ENCODE results near the gene TRMT2B. TPM values are rescaled to one million over a fixed set of nuclear protein-coding genes. Genes with fewer than 3 reads are reported as not detected.

Gene TRMT2B
- total RNA-seq, 1 experiment from 2014 or later: 13.7 TPM

- H2BK20ac ChIP-seq (ENCODE audit: low read depth, low read length, poor library complexity, severe bottlenecking): no peak overlapping the region
- no peaks in the 10 kb centered on the region; a peak in 2 of 7 replicates for H3K36me3 Mint-ChIP-seq (ENCODE audit: insufficient read depth in 1 of 3, low read depth in 3 of 3)
- no peak overlapping the region for H4K91ac ChIP-seq (ENCODE audit: insufficient read length, low read depth, low read length)
- H4K5ac ChIP-seq (ENCODE audit: insufficient read length, low read depth, low read length): no peak overlapping the region
- H2BK12ac ChIP-seq (ENCODE audit: insufficient read length, low read depth, low read length): no peak overlapping the region
- peaks cover 10% of the 10 kb centered on the region for H3K27me3 Mint-ChIP-seq (ENCODE audit: low read depth)
- H2BK5ac ChIP-seq (ENCODE audit: insufficient read length, low read length): no peak overlapping the region
- WGBS (ENCODE audit: extremely low coverage, insufficient read length, low lambda C conversion rate): no CpG with 5 or more reads among the region's 8 CpGs
- no peak overlapping the region for H3K9ac ChIP-seq (ENCODE audit: extremely low read depth, insufficient read length, low read length)
- no peak overlapping the region for H3K14ac ChIP-seq (ENCODE audit: insufficient read depth, low read length)
- H3K27ac Mint-ChIP-seq: no peak overlapping the region
- peaks cover 9% of the 10 kb centered on the region for H3K23me2 ChIP-seq (ENCODE audit: insufficient read length, low read depth, low read length, poor library complexity, severe bottlenecking)
- peaks cover 53 to 59% of the 10 kb centered on the region in 2 experiments for H3K9me3 Mint-ChIP-seq
- H3T11ph ChIP-seq (ENCODE audit: low read length): no peak overlapping the region
- H3K56ac ChIP-seq (ENCODE audit: insufficient read length, low read depth, low read length): no peak overlapping the region
- no peaks in the 10 kb centered on the region for H4K20me1 ChIP-seq (ENCODE audit: control insufficient read depth, insufficient read depth, insufficient read length)
- H3K9me3 ChIP-seq (ENCODE audit: control insufficient read depth, low read depth, low read length): peaks cover 28% of the 10 kb centered on the region
- H3K27ac ChIP-seq (ENCODE audit: insufficient read length, low read depth, low read length): no peak overlapping the region
- no peak for DNase-seq
- no peak overlapping the region for H4K8ac ChIP-seq (replicated peaks; ENCODE audit: insufficient read length, low read depth, low read length)
- H3K4me2 ChIP-seq (ENCODE audit: insufficient read depth, insufficient read length, low read length): peak overlapping the region; percentile 72
- no peaks in the 10 kb centered on the region for H3K79me2 ChIP-seq (ENCODE audit: insufficient read depth, low read length)
- H2BK120ac ChIP-seq (ENCODE audit: low read depth, low read length, poor library complexity, severe bottlenecking): no peak overlapping the region
- no peak overlapping the region for H3K18ac ChIP-seq (ENCODE audit: insufficient read length, low read depth, low read length)
- H2BK15ac ChIP-seq (ENCODE audit: low read depth, low read length): no peak overlapping the region
- no peak overlapping the region for H2AK5ac ChIP-seq (ENCODE audit: insufficient read length, low read length)
- no peak overlapping the region for H3K4ac ChIP-seq (ENCODE audit: low read depth, low read length)
- H3K4me3 Mint-ChIP-seq: peak overlapping the region; percentile 80 to 90
- no peaks in the 10 kb centered on the region for H3K4me1 ChIP-seq (ENCODE audit: insufficient read depth, low read length)
- H3K23ac ChIP-seq (ENCODE audit: insufficient read length, low read depth, low read length): no peak overlapping the region
- H3K4me1 Mint-ChIP-seq: peaks cover 14 to 17% of the 10 kb centered on the region in 2 experiments
- H2AFZ ChIP-seq (ENCODE audit: low read length): no peak overlapping the region
- H3K79me1 ChIP-seq (ENCODE audit: insufficient read depth, low read depth, low read length, poor library complexity, severe bottlenecking): no peaks in the 10 kb centered on the region
- no peak for TF ChIP-seq CTCF (conservative IDR thresholded peaks at IDR 0.05)
- no peaks in the 10 kb centered on the region; the same call in 1 of the 2 replicates for H3K27me3 ChIP-seq (ENCODE audit: insufficient read depth, low read length)
These were observed 27.9 kb upstream of the TRMT2B start for GRCh38 chrX:101079736-101080270.

Measured in H9 (cell line).